ENCODE measurements around the gene SACM1L. TPM values are rescaled to one million over a fixed set of nuclear protein-coding genes. Genes with fewer than 3 reads are reported as not detected.

The SACM1L gene
- total RNA-seq, 4 donors from 2014 or later, result 33.2 to 37.4 (median 36.2) TPM

DNA sequence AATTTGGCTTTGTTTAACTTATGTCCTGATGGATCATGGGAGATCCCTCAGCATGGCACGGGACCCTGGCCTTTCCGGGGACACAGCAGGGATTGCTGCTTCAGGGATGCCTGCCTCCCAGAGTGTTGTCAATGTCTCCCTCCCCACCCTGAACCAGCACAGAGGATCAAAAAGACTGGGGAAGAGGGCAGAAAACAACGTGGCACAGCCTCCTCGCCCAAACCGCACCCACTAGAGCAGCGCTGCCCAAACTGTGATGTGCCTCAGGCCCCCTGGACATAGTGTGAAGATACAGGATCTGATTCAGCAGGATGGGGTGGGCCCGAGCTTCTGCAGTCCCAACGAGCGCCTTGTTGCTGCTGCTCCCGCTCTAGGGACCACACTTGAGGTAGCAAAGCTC is 72.6 kb downstream of the SACM1L start:
- intact Hi-C loops (cut with DNase I), result loop anchor here (5.0 kb wide), 3 partner anchors 80 to 315 kb away; partner anchors contain the start of gene LZTFL1
- no peak overlapping the region for H3K27ac ChIP-seq (replicated peaks in 1 of 4)

DNA sequence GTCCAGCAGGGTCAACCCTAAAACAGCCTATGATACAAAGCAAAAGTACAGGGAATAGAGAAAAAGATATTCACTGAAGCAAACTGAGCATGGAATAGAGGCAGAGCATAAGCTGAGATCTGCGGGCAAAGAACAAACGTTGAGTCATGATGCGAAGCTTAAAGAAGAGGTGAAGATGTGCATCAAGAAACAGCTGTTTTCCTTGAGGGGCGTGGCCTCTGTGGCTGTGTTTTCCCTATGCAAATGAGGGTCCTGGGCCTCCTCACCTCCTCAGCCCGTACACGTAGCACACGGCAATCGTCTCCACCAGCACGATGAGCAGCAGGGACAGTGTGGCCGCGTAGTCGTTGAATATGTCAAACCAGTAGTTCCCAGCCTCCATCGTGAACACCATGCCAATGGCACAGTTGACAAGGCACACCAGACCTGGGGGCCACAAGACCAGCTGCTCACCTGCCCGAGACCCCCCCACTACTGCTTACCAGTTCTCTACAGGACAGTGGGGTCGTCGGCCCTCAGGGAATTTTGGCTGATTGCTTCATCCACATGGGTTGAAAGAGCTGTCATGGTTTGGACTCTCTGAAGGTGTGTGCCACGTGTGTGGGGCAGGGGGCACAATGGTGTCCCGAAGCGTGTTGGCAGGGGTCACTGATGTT is 73.6 kb downstream of the SACM1L start:
- Histone ChIP-seq H3K36me3 (no peaks in the 10 kb centered on the region), H3K4me1 (peaks cover 0 to 4% (median 1%) of the 10 kb centered on the region in 4 donors), H3K27ac (replicated peaks in 1 of 4) (no peak overlapping the region), H3K27me3 (peaks cover 0 to 12% (median 0%) of the 10 kb centered on the region in 4 donors), H3K4me3 (no peak overlapping the region), H3K9me3 (peaks cover 0 to 5% (median 2%) of the 10 kb centered on the region in 4 donors)
- 89% methylated on average over 12 of the region's 19 CpGs for WGBS
- TF ChIP-seq POLR2AphosphoS5 (IDR thresholded peaks at IDR 0.05), result no peak
- TF ChIP-seq, protein P1, sequence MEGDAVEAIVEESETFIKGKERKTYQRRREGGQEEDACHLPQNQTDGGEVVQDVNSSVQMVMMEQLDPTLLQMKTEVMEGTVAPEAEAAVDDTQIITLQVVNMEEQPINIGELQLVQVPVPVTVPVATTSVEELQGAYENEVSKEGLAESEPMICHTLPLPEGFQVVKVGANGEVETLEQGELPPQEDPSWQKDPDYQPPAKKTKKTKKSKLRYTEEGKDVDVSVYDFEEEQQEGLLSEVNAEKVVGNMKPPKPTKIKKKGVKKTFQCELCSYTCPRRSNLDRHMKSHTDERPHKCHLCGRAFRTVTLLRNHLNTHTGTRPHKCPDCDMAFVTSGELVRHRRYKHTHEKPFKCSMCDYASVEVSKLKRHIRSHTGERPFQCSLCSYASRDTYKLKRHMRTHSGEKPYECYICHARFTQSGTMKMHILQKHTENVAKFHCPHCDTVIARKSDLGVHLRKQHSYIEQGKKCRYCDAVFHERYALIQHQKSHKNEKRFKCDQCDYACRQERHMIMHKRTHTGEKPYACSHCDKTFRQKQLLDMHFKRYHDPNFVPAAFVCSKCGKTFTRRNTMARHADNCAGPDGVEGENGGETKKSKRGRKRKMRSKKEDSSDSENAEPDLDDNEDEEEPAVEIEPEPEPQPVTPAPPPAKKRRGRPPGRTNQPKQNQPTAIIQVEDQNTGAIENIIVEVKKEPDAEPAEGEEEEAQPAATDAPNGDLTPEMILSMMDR (IDR thresholded peaks at IDR 0.05), result no peak
- TF ChIP-seq POLR2A (IDR thresholded peaks at IDR 0.05; ENCODE audit: low read depth), result no peak
- TF ChIP-seq EP300 (IDR thresholded peaks at IDR 0.05), result no peak
- no peak for DNase-seq (ENCODE audit: extremely low spot score)
- intact Hi-C loops (cut with DNase I), result loop anchor here (5.0 kb wide), 3 partner anchors 80 to 315 kb away; partner anchors contain the start of gene LZTFL1

More for the DNA sequence above, 72.6 kb downstream of the SACM1L start:
- Histone ChIP-seq H3K36me3 (no peaks in the 10 kb centered on the region), H3K27me3 (peaks cover 0 to 12% (median 0%) of the 10 kb centered on the region in 4 donors), H3K9me3 (peaks cover 0 to 2% (median under 1%) of the 10 kb centered on the region in 4 donors), H3K4me1 (peaks cover 0 to 4% (median 1%) of the 10 kb centered on the region in 4 donors), H3K4me3 (no peak overlapping the region)
- no peak for DNase-seq (ENCODE audit: extremely low spot score)
- 80% methylated on average over 1 of the region's 10 CpGs for WGBS
- TF ChIP-seq EP300 (IDR thresholded peaks at IDR 0.05) (no peak), POLR2AphosphoS5 (IDR thresholded peaks at IDR 0.05) (no peak), POLR2A (IDR thresholded peaks at IDR 0.05; ENCODE audit: low read depth) (no peak)
- TF ChIP-seq, protein P1 (IDR thresholded peaks at IDR 0.05), result no peak

GRCh38 chr3:45763303-45763675 is 74.1 kb downstream of the SACM1L start:
- no peak for DNase-seq (ENCODE audit: extremely low spot score)
- Histone ChIP-seq H3K27ac (replicated peaks in 1 of 4) (no peak overlapping the region), H3K9me3 (peaks cover 0 to 5% (median 2%) of the 10 kb centered on the region in 4 donors), H3K36me3 (no peaks in the 10 kb centered on the region), H3K27me3 (peaks cover 0 to 12% (median 0%) of the 10 kb centered on the region in 4 donors), H3K4me1 (peaks cover 0 to 4% (median 1%) of the 10 kb centered on the region in 4 donors), H3K4me3 (no peak overlapping the region)
- intact Hi-C loops (cut with DNase I), result loop anchor here (5.0 kb wide), 3 partner anchors 79 to 314 kb away; partner anchors contain the start of gene LZTFL1
- no peak for TF ChIP-seq POLR2AphosphoS5 (IDR thresholded peaks at IDR 0.05)
- TF ChIP-seq, protein P1 (IDR thresholded peaks at IDR 0.05), result no peak
- 97% methylated on average over 5 of the region's 5 CpGs for WGBS

DNA sequence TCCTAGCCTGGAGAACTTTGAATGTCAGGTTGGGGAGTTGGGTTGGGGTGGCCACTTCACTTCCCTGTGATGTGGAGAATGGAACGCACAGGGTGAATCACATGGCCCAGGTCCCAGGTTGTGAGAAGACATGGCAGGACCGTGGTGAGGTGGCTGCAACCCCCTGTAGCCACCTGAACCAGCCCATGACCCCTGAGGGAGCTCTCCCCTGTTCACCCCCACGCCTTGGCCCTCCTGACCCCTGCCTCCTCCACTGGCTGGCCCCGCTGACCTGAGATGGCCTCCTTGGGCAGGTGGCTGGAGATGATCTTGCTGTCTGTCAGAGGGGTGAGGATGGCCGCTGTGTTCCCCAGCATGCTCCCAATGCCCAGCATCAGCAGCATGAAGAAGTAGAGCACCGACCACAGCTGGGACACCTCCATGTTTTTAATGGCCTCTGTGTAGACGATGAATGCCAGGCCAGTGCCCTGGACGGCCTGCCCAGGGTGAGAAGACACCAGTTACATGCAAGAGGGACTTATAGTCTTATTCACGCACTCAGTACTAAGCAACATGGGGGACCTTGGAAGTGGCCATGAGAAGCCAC is 76.2 kb downstream of the SACM1L start:
- intact Hi-C loops (cut with DNase I), result no loop called here
- no peak for DNase-seq (ENCODE audit: extremely low spot score)
- Histone ChIP-seq H3K4me3 (no peak overlapping the region), H3K36me3 (no peaks in the 10 kb centered on the region), H3K27me3 (peaks cover 0 to 9% (median 0%) of the 10 kb centered on the region in 4 donors), H3K9me3 (peaks cover 0 to 5% (median 2%) of the 10 kb centered on the region in 4 donors), H3K4me1 (peaks cover 0 to 4% (median 1%) of the 10 kb centered on the region in 4 donors), H3K27ac (replicated peaks in 1 of 4) (no peak overlapping the region)
- WGBS, result 97% methylated on average over 7 of the region's 9 CpGs
- no peak for TF ChIP-seq EP300 (IDR thresholded peaks at IDR 0.05)
- TF ChIP-seq, protein P1 (IDR thresholded peaks at IDR 0.05), result no peak
- TF ChIP-seq POLR2A (IDR thresholded peaks at IDR 0.05; ENCODE audit: low read depth), result no peak
- TF ChIP-seq POLR2AphosphoS5 (IDR thresholded peaks at IDR 0.05), result no peak
